H1 (cell line): ENCODE results near the gene ELFN2. TPM values are rescaled to one million over a fixed set of nuclear protein-coding genes. Genes with fewer than 3 reads are reported as not detected.

Source experiments
- BACH1 ChIP-seq: IDR thresholded peaks from 2 replicates; pipeline ENCODE4 v1.6.1; 2012; ENCODE audit warnings: low read length, improper control_type of control experiment
- CBX8 ChIP-seq: fragments of 300-800, 300-1000 bp; sonication (generic); IDR thresholded peaks from 2 replicates; pipeline ENCODE4 v1.7.1; 2016; ENCODE audit warnings: low read depth, low read length, borderline replicate concordance
- EGR1 ChIP-seq: IDR thresholded peaks from 2 replicates; pipeline ENCODE4 v1.6.1; 2011; ENCODE audit warnings: low read depth, low read length, borderline replicate concordance
- EP300 ChIP-seq, 2 experiments: IDR thresholded peaks; 1 replicate in 1 of 2; 2 replicates in 1 of 2; pipeline ENCODE4 v1.6.1; 2011 to 2012; ENCODE audit warnings: low read depth in 2 of 2, low read length in 2 of 2, mild to moderate bottlenecking in 2 of 2, borderline replicate concordance in 1 of 2, inconsistent platforms in 1 of 2, moderate library complexity in 1 of 2
- FOSL1 ChIP-seq: IDR thresholded peaks from 2 replicates; pipeline ENCODE4 v1.6.1; 2011; ENCODE audit warnings: mild to moderate bottlenecking, low read depth, low read length, moderate library complexity; ENCODE audit not compliant: insufficient read depth
- JUN ChIP-seq: IDR thresholded peaks from 2 replicates; pipeline ENCODE4 v1.6.1; 2011; ENCODE audit warnings: low read depth, mild to moderate bottlenecking, improper control_type of control experiment, low read length
- JUND ChIP-seq: IDR thresholded peaks from 2 replicates; pipeline ENCODE4 v1.6.1; 2011; ENCODE audit warnings: mild to moderate bottlenecking, improper control_type of control experiment, low read length
- MAFK ChIP-seq: IDR thresholded peaks from 2 replicates; pipeline ENCODE4 v1.6.1; 2012; ENCODE audit warnings: low read depth, mild to moderate bottlenecking, improper control_type of control experiment, low read length
- NANOG ChIP-seq: IDR thresholded peaks from 2 replicates; pipeline ENCODE4 v1.6.1; 2011; ENCODE audit warnings: low read length, low read depth, mild to moderate bottlenecking, inconsistent platforms; ENCODE audit not compliant: insufficient read depth, poor library complexity, severe bottlenecking
- POLR2A ChIP-seq, 2 experiments: IDR thresholded peaks; 1 replicate in 1 of 2; 2 replicates in 1 of 2; pipeline ENCODE4 v1.6.1; 2011; ENCODE audit warnings: low read depth in 2 of 2, low read length in 2 of 2, mild to moderate bottlenecking in 2 of 2; ENCODE audit errors: control extremely low read depth in 1 of 2
- TBP ChIP-seq: IDR thresholded peaks from 2 replicates; pipeline ENCODE4 v1.6.1; 2011; ENCODE audit warnings: low read depth, low read length, improper control_type of control experiment
- polyA plus RNA-seq, 7 experiments: library from polyadenylated mRNA; depleted of rRNA in 3 of 7; stranded (reverse) in 5 of 7; unstranded in 2 of 7; fragments of >200 nt in 5 of 7; fragments of 200-250 nt in 2 of 7; gene quantifications; 1 replicate in 5 of 7; 2 replicates in 1 of 7; 4 replicates in 1 of 7; pipeline versions ENCODE4 v1.2.1 to v1.2.3, GENCODE V29; 2011 to 2013; ENCODE audit warnings: missing spikeins in 2 of 7, mixed read lengths in 2 of 7
- total RNA-seq: library from RNA; stranded (reverse); fragmentation: NEBNext Ultra II Directional; extraction: Animal tissue kit (Norgen Biotek cat#: 25700); gene quantifications from 2 replicates; pipeline ENCODE4 v1.2.1, GENCODE V29; 2021
- TF ChIP-seq, protein P1 (sequence below): IDR thresholded peaks from 2 replicates; pipeline ENCODE4 v1.6.1; 2012; ENCODE audit warnings: inconsistent platforms
- TF ChIP-seq, protein P2 (sequence below), 3 experiments: IDR thresholded peaks; 1 replicate in 2 of 3; 2 replicates in 1 of 3; pipeline versions ENCODE4 v1.5.1 to v1.6.1; 2011; ENCODE audit warnings: low read length in 3 of 3, mild to moderate bottlenecking in 3 of 3, inconsistent platforms in 2 of 3, low read depth in 1 of 3, moderate library complexity in 1 of 3; ENCODE audit not compliant: insufficient read depth in 1 of 3; ENCODE audit errors: control extremely low read depth in 1 of 3

ELFN2 gene
- total and polyA plus RNA-seq, 2 of the 8 experiments (the other 6 are each of a cell fraction or from before 2014, with no cell fraction given): 0.63 to 0.88 TPM

DNA sequence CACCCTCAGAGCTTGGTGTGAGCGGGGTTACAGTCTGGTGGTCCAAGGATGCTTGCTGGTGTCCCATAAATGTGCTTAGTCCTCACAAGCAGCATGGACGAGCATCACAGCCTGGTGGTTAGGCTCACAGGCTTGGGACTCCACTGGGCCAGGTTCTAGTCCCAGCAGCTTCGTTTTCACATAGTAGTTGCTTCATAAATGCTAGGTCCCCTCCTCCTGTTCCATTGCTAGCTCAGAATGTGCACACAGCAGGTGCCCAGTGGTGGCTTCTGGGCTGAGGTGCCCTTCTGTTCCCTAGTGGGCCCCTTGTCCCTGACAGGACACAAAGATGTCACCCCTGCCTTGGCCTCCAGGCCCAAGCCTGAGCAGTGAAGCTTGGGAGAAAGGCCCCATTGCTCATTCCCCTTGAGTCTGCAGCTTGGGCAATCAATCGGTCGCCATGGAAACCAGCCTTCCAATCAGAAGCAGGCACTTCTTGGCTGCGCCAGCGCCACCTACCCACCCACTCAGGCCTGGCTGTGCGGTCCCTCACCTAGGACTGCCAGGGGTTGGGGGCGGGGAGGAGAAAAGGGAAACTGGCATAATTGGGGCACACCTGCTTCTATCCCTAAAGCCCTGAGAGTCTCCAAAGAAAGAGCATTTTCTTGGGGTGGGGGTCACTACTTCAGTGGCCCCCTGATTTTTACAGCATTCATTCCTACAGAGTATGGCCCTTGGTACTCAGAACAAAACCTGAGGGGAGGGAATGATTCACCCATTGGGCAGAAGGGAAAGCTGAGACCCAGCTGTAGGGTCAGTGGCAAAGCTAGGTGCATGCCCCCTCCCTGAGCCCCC lies 96.9 kb downstream of the ELFN2 start (continued):
- TF ChIP-seq EP300 (IDR thresholded peaks at IDR 0.05; ENCODE audit: borderline replicate concordance in 1 of 2, low read depth in 2 of 2, low read length in 2 of 2): no peak
- no peak for TF ChIP-seq BACH1
- TF ChIP-seq EGR1: peak; percentile 48; the same call in 1 of the 2 replicates
- TF ChIP-seq CBX8: no peak
- TF ChIP-seq POLR2A (IDR thresholded peaks at IDR 0.05; ENCODE audit: control extremely low read depth in 1 of 2, low read depth in 2 of 2, low read length in 2 of 2): no peak
- TF ChIP-seq JUND: no peak
- no peak for TF ChIP-seq FOSL1
- no peak for TF ChIP-seq MAFK
- TF ChIP-seq, protein P1, sequence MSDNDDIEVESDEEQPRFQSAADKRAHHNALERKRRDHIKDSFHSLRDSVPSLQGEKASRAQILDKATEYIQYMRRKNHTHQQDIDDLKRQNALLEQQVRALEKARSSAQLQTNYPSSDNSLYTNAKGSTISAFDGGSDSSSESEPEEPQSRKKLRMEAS: no peak
- no peak for TF ChIP-seq JUN
- TF ChIP-seq TBP: no peak
- TF ChIP-seq NANOG: peak; percentile 66
- TF ChIP-seq, protein P2, sequence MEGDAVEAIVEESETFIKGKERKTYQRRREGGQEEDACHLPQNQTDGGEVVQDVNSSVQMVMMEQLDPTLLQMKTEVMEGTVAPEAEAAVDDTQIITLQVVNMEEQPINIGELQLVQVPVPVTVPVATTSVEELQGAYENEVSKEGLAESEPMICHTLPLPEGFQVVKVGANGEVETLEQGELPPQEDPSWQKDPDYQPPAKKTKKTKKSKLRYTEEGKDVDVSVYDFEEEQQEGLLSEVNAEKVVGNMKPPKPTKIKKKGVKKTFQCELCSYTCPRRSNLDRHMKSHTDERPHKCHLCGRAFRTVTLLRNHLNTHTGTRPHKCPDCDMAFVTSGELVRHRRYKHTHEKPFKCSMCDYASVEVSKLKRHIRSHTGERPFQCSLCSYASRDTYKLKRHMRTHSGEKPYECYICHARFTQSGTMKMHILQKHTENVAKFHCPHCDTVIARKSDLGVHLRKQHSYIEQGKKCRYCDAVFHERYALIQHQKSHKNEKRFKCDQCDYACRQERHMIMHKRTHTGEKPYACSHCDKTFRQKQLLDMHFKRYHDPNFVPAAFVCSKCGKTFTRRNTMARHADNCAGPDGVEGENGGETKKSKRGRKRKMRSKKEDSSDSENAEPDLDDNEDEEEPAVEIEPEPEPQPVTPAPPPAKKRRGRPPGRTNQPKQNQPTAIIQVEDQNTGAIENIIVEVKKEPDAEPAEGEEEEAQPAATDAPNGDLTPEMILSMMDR (IDR thresholded peaks at IDR 0.05; ENCODE audit: control extremely low read depth in 1 of 3, insufficient read depth in 1 of 3, low read depth in 1 of 3, low read length in 3 of 3): peak; percentile 44 to 81 (median 73)
